ENCODE data around the gene PRKCA.

Gene PRKCA

DNA sequence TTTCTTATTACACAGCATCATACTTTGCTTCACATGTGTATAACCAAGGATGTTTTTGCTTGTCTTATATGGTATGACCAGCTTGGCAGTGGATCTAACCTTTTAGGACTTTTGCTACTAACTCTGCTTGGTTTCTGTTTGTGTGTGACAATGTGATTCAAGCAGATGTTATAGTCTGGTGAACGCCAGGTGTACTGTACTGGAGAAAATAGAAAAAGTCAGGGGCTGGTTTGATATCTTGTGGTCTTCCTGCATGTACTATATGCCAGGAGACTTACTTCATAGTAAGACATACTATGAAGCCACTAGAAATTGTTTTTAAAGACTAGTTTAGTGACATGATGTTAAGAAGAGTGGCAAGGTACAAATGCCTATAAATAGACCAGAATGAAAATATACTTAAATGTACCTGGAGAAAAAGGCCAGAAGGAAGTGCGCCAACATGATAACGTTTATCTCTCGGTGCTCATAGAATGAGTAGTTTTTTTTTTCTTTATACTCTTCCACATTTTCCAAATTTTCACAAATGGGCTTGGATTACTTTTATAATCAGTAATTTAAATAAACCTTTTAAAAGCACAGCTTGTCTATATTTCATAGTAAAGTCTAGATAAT, 112.3 kb downstream of the PRKCA start:
- DNase-seq (ENCODE audit: low read depth), result no peak

DNA sequence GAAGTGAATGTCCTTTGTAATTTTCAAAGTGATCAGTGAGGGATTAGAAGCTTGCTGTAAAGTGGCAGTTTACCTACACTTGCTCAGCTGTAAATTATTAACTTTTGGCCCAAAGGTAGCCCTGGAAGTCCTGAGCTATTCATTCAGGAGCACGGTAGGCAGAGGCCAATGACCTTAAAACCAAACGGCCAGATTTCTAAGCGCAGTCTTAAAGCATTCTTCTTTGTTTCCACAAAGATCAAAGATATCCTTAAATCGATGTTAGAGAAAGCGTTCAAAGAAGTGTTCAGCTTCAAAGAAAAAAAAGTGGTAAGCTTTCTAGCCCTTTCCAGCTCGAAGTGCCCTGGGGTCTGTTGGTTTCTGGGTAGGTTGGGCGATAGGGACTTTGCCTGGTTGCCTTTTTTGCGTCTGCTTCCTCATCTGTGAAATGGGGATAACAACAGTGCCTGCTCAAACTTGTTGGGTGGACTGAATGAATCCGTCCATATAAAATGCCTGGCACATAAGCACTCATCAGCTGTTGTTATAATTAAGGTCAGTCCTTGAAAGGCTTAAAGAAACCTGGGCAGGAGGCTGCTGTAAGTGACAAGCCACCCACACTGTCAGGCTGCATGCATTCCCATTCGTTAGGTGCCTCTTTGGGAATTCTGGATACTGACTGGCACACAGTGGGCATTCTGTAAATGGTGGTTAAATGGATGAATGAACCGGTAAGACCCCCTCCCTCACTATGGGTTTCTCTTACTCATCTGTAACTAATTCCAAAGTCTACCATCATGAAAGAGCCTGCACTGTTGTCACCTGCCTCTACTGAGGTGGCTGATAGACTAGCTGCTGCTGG, 113.2 kb downstream of the PRKCA start:
- DNase-seq (ENCODE audit: low read depth), result no peak

DNA sequence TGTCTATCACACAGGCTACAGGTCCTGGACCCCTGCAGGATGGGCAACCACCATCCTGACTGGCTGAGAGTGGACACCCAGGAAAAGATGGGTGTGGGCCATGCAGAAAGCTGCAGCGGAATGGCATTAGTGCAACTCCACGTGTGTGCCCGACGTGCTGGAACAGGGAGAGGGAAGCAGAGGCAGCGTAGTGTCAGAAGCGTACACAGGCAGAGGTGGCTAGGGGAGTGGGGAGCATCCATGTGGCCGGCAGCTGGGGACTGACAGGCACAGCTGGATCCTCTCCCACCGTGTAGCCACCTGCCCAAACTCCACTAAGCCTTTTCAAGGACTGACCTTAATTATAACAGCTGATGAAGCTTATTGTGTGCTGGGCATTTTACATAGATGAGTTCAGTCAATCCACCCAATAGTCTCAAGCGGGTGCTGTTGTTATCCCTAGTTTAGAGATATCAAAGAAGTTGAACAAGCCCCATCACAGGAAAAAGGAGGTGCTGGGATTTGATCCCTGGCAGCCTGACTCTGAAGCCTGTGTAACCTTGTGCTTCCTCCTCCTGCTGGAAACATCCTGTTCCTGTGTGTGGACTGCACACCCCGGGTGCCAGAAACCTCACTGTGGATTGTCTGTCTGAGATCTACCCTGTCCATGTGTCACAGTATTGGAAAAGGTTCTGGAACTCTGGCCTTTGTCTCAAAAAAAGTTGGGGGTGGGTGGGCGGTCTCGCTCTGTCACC, 114.0 kb downstream of the PRKCA start:
- no peak for DNase-seq (ENCODE audit: low read depth)

DNA sequence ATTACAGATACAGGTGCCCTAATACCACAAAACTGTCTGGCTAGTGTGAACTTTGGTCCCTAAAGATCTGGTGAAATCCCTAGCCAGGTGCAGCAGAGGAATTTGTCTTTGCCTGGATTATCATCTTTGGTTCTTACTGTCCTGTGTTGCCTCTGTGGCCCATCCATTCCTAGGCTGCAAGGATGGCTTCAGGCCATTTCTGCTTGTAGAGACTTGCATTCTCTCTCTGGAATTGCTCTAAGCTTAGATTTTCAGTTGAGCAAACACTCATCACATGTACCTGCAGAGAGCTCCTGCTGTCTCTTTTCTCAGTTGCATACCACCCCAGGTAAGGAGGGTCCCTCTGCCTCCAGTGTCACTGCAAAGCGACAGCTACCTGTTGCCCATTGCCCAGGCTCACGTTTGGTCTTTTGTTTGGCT, 114.9 kb downstream of the PRKCA start:
- DNase-seq (ENCODE audit: low read depth), result no peak

DNA sequence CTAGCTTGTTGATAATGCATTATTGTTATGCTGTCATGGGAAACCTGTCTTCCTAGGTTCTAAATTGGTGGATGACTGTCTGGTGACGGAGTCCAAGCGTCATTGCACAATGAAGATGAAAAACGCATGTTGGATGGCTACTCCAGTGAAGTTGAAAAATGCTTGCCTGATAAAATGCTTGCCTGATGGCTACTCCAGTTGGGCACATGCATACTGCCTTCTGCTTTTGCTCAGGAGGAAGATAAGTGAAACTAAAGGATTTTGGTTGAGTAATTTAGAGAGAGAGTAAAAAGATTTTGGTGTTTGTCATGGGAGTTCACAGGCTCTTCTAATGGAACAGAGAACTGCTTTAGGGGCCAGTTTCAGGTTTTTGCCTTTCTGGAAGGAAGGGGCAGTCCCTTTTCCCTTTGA, 118.6 kb downstream of the PRKCA start:
- DNase-seq (ENCODE audit: low read depth), result peak; percentile 89

DNA sequence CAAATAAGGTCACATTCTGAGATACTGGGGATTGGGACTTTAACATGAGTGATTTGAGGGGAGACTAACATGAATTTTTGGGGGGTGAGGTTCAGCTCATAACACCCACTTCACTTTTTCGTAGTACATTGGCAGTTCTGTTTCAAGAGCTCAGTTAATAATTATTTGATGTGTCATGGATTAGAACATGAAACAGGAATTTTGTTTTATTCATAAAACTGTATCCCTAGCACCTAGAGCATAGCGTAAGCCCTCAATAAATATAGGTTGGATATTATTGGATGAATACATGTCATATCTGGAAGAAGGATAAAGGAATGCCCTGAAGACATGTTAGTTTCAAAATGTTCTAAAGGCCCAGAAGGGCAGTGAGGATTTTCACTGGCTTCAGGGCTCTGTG, 119.8 kb downstream of the PRKCA start:
- no peak for DNase-seq (ENCODE audit: low read depth)

DNA sequence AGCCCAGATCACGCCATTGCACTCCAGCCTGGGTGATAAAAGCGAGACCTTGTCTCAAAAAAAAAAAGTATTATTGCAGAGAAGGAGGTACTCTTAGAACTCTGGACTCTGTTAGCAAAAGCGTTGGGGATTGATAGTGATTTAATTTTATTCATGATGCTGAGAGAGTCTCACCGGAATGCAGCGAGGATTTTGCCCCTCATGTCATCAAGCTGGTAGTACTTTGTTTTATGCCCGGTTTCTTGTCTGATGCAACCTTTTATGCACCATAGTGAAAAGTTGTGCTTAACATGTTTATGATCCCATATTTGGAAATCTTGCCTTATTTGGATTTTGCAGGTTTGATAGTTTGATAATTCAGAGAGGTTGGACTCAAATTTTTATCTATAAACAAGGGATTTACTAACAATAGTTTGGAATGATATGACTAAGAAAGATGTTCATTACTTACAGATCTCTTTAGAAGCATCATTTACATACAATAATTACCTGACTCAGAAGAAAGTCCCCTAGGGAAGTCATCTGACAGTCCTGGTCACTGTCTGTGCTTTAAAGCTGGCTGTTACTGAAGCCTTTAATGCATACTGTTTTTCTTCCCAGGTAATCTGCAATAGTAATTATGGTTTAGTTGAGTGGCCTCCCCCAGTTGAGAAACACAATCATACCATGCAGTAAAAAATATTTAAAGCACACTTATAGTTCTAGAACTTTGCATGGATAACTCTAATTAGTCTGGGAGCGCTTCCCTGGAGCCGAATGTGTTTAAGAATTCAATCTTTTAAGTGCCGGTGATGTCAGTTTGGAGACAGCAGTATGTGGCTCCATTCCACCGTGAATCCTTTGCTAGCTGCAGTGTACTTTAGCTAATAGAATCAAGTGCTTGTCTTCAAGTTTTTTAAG, 120.9 kb downstream of the PRKCA start:
- no peak for DNase-seq (ENCODE audit: low read depth)

DNA sequence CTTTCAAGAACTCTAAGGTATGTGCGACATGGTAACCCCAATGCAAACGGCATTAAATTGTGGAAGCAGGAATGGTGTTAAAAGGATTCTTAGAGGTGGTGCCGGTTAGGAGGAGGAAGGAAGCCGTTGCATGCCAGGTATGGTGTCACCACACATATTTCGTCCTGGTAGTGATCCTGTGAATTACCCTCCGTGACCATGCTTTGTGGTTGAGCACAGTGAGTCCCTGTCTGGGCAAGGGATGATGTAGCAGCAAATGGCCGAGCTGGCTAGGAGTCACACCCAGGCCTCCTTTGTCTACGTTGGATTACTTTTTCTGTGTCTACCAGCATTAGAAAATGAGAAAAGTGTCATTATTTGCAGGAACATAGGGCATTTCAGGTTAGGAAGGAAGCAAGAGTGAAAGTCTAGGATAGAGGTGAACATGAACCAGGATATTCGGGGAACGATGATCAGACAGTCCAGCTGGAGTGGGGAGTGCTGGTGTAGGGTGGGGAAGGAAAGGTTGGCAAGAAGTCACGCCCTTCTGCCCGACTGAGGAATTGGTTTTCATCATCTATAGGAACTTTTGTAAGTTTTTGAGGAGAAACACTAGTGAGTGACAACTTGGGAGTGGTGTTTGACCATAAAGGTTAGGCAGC, 123.5 kb downstream of the PRKCA start:
- DNase-seq (ENCODE audit: low read depth), result no peak

DNA sequence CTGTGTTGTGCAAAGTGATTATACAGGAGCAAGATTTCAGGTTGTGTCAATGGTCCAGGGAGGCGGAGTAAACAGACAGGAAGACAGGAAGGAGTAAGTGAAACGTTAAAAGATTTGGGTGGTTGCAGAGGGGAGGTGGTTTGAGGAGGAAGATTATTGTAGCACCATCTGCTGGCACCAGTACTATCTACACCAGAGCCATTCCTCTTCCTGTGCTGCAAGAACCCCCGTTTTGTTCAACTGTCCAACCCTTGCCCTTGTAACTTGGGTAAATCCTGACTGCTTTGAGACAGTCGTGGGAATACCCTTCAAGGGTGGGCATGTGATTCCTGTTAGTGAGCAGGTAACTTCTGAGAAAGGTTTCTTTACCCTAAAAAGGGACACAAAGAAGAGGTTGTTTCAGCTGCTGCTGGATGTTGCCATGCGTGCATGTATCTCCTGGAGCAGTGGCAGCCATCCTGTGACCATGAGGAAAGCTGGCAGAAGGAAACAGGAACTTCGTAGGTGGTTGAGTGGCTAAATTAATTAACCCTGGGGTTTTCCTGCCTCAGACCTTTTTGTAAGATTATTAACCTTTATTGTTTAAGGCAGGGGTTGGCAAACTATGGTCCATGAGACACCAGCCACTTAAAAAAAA, 124.1 kb downstream of the PRKCA start:
- no peak for DNase-seq (ENCODE audit: low read depth)

DNA sequence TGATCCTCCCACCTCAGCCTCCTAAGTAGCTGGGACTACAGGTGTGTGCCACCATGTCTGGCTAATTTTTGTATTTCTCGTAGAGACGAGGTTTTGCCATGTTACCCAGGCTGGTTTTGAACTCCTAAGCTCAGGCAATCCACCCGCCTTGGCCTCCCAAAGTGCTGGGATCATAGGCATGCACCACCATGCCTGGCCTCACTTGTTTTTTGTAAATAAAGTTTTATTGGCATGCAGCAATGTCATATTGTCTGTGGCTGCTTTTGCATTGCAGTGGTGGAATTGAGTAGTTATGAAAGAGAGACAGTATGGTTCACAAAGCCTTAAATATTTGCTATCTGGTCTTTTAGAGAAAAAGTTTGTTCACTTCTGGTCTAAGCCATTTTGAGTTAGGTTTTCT, 124.7 kb downstream of the PRKCA start:
- DNase-seq (ENCODE audit: low read depth), result no peak

DNA sequence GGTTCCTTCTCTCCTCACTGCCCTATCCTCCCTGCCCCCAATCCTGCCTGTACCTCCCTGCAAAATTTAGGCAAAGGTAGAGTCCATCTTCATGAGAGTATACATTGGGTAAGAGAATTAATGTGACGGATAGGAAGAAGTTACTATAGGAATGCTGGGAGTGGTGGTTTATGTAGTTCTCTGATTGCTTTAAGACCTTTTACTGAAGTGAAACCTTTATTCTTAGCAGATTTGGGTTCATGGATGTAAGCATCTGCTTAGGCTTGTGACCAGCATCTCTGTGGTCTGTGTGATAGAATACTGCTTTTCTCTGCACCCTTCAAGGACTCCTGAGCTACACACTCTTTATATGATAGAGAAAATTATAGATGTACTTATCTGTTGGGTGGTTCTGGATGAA, 127.3 kb downstream of the PRKCA start:
- DNase-seq (ENCODE audit: low read depth), result no peak

DNA sequence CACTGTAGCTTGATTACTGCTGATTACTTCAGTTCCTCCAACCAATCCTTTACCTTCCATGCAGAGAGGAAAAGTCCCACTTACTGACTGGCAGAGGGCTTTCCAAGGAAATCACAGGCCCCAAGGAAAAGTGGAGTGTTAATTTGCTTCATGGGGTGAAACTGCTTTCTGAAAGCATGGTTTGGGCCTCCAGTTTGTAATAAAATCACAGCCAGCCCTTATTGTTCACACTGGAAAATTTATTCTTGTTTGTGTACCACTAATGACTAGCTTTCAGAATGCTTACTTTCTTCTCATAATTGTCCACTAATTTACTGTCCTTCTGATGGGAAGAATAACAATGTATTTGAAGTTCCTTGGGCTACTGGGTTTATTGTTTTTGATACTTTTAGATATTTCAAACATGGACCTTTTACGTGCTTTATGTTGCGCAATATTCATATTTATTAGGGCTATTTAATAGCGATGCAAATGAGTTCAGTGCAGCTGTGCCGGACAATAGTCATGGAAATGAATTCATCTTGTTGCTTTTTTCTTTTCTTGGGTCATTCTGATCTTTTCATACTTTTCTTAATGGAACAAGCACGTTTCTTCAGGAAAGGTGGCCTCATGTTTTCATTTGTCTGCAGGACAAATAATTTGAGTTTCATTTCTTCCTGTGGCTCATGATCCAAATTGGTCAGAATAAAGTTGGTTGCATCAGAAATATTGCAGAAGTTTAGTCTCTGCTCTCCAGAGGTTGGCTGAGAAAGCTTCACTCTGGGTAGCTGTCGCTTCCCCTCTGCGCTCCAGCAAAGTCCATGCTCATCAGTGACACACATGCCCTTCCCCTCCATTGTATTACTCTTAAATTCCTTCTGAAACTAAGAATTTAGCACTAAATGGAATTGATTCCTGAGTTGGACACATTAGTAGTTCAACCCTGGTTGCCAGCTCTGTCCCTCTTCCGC, 128.7 kb downstream of the PRKCA start:
- no peak for DNase-seq (ENCODE audit: low read depth)

DNA sequence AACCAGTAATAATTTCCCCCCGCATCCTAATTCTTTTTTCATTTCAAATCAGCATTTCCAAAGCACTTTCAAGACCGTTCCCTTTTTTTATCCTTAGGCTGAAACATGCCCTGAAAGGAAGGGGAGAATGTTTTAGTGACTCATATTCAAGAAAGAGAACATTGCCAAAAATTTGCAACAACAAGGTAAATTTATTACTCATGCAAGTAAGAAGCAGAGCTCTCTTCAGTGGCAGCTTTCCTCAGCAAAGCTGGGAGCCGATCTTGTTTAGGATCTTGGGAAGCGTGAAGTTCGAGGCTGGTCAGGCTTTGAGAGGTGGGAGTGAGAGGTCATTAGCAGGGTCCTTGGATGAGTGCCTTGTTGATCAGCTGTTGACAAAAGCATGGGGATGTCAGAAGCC, 129.5 kb downstream of the PRKCA start:
- peak; percentile 68 for DNase-seq (ENCODE audit: low read depth)

DNA sequence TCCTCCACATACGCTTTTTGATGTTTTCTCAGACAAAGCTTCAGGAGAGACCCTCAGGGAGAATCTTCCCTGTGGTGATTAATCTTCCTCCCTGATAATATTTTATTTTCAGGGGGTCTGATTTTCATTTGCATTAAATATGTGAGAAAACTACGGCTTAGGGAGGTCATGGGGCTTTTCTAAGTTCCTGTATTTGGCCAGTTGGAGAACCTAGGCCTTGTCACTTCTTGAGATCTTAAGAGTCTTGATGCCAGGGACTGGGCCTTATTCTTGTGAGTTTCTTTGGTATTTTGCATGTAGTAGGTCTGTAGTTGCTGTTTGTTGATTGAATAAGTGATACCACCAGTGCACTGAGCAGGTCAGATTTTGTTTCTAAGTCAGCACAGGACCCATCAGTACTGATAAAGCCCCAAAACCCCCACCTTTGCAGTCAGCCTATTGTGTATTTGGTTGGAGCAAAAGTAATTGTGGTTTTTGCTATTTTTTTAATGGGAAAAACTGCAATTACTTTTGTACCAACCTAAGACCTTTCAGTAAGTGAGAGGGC, 130.1 kb downstream of the PRKCA start:
- no peak for DNase-seq (ENCODE audit: low read depth)

DNA sequence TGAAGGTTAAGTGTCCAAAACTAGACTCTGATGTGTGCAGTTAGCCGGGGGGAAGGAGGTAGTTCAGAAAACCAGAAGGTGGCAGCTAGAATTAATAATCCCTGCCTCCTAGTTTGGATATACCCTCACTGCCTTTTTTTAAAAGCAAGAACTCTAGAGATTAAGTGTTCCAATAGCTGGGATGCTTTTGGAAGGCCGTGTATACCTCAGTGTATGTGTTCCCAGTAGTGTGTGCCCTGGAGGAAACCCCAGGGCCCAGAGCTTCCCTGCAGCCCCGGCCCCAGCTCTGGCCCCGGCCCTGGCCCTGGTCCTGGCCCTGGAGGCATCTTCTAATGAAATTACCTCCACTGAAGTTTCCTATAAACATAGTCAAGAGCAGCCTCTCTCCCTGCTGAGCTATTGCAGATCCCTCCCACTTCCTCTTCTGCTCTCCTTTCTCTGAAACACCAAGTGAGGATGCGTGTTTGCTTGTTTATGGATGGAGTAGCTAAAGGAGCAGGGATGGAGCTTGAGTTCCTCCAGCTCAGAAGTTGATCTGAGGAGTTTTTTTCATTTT, 130.7 kb downstream of the PRKCA start:
- DNase-seq (ENCODE audit: low read depth), result no peak

DNA sequence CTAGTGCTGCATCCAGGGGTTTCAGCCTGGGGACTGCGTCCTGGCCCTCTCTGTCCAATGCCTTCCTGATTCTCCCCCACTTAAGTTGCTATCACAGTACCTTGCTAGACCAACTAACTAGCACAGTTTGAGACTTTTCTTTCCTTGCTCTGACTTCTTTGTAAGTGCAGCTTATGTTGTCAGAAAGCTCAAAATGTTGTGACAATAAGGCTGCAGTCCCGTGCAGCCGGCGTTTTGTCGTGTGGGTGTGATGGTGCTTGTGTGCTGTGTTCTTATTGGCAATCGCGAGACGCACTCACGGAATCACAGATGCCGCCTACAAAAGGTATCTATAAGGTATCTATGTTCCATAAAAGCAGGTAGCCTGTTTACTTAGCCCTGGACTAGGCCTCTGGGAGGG, 132.8 kb downstream of the PRKCA start:
- DNase-seq (ENCODE audit: low read depth), result no peak

DNA sequence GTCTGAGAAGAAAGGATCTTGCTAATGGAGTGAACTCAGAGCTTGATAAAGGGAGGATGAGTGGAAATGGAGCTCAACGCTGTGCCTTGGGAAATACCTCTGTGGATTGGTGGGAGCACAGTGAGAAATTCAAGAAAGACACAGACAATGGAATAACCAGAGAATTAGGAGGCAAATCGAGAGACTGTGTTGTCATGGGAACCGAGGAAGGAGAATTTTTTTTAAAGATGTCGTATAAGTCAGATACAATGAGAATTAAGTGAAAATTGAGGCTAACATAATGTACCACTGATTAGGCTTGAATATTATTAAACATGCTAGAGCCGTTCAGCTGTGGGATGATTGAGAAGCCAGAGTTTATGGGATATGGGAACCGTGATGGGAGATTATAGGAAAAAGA, 134.2 kb downstream of the PRKCA start:
- DNase-seq (ENCODE audit: low read depth), result no peak

DNA sequence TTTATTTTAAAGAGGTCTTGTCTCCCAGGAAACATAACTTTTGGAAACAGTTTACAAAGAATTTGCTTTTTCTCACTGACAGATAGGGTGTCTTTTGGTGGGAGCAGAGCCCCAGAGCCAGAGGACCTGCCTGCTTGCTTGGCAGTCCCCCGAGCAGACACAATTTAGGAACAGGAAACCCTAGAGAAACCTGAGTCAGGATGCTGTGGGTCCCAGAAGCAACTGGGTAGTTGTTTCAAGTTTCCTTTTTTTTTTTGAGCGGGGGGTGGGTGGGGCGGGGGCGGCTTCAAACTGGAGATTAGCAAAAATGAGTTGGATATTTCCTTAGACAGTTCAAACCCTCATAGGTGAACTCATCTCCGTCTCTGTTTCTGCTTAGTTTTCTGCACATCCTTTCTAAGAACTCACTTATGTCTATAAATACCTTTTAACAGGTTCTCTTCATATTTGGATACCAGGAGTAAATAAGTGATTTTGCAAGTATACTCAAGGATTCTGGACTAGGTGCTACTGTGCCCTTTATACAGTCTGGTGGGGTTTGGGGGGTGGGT, 135.1 kb downstream of the PRKCA start:
- no peak for DNase-seq (ENCODE audit: low read depth)

DNA sequence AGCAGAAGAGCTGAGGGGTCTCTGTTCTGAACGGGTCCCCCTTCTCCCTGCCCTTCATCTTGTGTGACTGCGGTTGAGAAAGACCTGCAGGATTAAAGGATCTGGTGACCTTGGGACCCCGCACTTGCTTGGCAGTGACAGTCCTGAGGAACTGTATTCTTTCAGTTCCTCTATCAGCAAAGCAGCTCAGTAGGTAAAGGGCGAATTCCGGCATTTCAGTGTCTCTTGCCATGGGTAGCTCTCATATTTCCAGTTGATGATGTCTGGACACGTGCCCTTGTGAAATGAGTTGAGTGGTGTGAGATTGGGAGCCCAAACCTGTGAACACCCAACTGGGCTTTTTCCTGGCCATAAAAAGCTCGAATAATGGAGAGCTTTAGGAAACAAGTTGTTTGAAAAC, 135.7 kb downstream of the PRKCA start:
- DNase-seq (ENCODE audit: low read depth), result no peak
